ENCODE results near the gene BBOF1.

Gene BBOF1

DNA sequence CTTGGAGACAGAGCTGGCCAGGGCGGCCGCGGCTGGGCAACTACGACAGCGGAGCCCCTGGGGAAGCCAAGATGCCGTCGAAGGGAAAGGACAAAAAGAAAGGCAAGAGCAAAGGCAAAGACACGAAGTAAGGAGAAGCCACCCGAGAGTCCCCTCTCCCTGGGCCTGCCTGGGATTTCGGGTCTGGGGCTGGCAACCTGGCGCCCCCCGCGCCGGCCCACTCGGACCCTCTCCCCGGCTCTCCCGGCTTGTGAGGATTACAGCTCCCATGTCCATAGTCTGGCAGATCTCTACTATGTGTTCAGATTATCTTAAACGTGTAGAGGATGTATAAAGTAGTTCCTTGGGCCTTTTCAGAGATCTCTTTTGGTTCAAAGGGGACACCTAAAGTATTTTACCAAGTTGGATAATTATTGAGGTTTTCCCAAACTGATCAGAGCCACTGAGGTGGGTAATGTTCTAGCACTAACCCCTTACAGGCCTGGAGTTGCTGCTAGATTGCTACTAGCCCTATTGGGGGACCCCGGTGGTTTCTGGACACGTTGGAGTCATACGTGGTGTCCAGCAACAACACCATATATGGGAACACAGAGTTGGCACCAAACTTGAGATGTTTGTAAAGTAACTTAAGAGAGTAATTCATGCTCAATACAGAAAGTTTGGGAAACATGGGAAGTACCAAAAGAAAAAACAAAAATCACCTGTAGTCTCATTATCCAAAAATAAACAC is 424 bp downstream of the BBOF1 start:
- peak; percentile 39 for DNase-seq (ENCODE audit: low read depth)
- peak overlapping the region; percentile 81 for H3K4me3 ChIP-seq (ENCODE audit: low read depth, low read length)

- H3K4me3 ChIP-seq (ENCODE audit: low read depth, low read length) = no peak overlapping the region
- DNase-seq (ENCODE audit: low read depth) = no peak
Measured at GRCh38 chr14:74022346-74022745, 3.2 kb downstream of the BBOF1 start.

DNA sequence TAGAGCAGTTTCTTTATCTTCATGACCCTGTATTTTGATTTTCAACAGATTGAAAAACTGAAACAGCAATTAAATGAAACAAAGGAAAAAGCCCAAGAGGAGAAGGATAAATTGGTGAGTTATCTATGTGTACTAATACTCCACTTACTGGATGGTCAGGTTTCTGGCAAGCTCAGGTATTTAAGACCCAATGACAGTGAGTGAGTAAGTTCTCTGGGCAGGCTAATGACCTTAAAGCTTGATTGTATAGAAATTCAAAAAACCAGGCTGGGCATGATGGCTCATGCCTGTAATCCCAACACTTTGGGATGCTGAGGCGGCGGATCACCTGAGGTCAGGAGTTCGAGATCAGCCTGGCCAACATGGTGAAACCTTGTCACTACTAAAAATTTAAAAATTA is 10.0 kb downstream of the BBOF1 start:
- H3K4me3 ChIP-seq (ENCODE audit: low read depth, low read length) = no peak overlapping the region
- no peak for DNase-seq (ENCODE audit: low read depth)

DNA sequence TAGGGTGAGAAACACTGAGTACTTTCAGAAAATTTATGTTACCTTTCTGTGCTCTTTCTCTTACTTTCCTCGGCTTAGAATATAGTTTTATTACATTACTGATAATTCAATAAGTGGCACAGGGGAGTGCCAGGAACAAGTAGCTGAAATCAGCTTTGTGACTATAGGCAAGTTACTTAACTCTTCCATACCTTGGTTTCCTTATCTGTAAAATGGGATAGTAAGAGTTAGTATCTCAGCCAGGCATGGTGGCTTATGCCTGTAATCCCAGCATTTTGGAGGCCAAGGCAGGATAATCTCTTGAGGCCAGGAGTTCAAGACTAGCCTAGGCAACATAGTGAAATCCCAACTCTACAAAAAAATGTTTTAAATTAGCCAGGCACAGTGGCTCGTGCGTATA is 15.4 kb downstream of the BBOF1 start:
- no peak overlapping the region for H3K4me3 ChIP-seq (ENCODE audit: low read depth, low read length)
- DNase-seq (ENCODE audit: low read depth) = no peak

DNA sequence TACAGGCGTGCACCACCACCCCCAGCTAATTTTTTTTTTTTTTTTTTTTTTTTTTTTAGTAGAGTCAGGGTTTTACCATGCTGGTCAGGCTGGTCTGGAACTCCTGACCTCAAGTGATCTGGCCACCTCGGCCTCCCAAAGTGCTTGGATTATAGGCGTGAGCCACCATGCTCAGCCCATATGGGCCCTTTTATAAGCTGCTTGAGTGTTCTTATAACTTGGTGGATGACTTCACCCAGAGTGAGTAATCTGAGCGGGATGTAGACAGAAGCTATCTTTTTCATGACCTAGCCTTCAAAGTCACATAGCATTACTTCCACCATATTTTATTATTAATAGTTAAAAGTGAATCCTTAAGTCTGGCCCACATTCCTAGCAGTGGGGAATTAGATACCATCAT is 16.4 kb downstream of the BBOF1 start:
- no peak overlapping the region for H3K4me3 ChIP-seq (ENCODE audit: low read depth, low read length)
- DNase-seq (ENCODE audit: low read depth) = peak; percentile 4

- no peak for DNase-seq (ENCODE audit: low read depth)
- no peak overlapping the region for H3K4me3 ChIP-seq (ENCODE audit: low read depth, low read length)
Measured at GRCh38 chr14:74038020-74038859, 19.1 kb downstream of the BBOF1 start.

GRCh38 chr14:74042296-74042695 is 23.1 kb downstream of the BBOF1 start:
- H3K4me3 ChIP-seq (ENCODE audit: low read depth, low read length) = no peak overlapping the region
- DNase-seq (ENCODE audit: low read depth) = no peak

- H3K4me3 ChIP-seq (ENCODE audit: low read depth, low read length) = no peak overlapping the region
- DNase-seq (ENCODE audit: low read depth) = no peak
Measured at GRCh38 chr14:74045522-74045921, 26.4 kb downstream of the BBOF1 start.

DNA sequence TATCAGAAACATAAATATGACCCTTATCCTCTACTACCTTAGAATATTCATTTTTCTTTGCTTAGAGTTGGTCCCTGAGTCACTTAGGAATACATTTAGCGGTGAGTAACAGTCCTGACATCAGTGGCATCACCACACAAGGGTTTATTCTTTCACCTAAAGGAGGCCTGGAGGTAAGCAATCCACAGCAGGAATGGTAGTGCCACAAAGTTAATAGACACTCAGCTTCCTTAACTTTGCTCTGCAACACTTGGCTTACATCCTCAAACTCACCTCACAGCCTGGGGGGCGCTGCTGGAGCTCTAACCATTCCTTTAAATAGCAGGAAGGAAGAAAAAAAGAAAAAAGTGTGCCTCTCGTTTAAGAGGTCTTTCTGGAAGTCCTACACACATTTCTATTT is 29.1 kb downstream of the BBOF1 start:
- H3K4me3 ChIP-seq (ENCODE audit: low read depth, low read length) = no peak overlapping the region
- no peak for DNase-seq (ENCODE audit: low read depth)

GRCh38 chr14:74049876-74050495 is 30.8 kb downstream of the BBOF1 start:
- no peak for DNase-seq (ENCODE audit: low read depth)
- H3K4me3 ChIP-seq (ENCODE audit: low read depth, low read length) = no peak overlapping the region

DNA sequence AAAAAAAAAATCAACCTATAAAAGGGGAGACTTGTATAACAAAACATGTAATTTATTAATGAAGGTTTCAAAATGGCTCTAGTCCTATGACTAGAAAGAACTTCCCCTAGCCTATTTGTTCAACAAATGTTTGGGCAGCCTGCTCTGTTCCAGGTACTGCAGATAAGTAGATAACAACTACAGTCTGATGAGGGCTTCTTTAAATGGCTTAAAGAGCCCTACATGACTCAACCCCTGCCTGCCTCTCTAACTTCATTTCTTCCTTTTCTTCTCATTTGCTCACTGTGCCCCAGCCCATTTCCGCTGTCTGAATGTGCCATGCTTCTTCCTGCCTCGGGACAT is 43.6 kb downstream of the BBOF1 start:
- no peak overlapping the region for H3K4me3 ChIP-seq (ENCODE audit: low read depth, low read length)
- DNase-seq (ENCODE audit: low read depth) = no peak

- H3K4me3 ChIP-seq (ENCODE audit: low read depth, low read length) = no peak overlapping the region
- DNase-seq (ENCODE audit: low read depth) = no peak
Measured at GRCh38 chr14:74064426-74064825, 45.3 kb downstream of the BBOF1 start.

DNA sequence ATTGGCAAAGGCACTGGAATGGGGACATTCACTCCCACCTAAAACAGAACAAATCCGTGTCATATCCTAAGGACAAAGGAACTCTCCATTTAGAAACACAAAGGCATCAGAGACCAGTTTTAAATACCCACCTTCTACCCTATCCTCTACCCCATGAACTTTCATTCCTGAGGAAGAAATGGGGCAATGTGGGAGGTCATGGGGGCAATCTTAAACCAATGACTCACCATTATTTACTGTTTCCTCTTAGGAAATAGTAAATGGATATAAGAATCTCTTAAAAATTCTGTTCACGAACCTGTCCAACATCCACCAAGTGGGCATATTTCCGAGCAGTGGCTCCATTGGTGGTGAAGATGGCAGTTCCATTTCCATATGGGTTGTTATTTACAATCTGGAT is 45.7 kb downstream of the BBOF1 start:
- DNase-seq (ENCODE audit: low read depth) = no peak

GRCh38 chr14:74065746-74066575 is 46.8 kb downstream of the BBOF1 start:
- no peak overlapping the region for H3K4me3 ChIP-seq (ENCODE audit: low read depth, low read length)
- no peak for DNase-seq (ENCODE audit: low read depth)

More for the DNA sequence above, 45.7 kb downstream of the BBOF1 start:
- no peak overlapping the region for H3K4me3 ChIP-seq (ENCODE audit: low read depth, low read length)

DNA sequence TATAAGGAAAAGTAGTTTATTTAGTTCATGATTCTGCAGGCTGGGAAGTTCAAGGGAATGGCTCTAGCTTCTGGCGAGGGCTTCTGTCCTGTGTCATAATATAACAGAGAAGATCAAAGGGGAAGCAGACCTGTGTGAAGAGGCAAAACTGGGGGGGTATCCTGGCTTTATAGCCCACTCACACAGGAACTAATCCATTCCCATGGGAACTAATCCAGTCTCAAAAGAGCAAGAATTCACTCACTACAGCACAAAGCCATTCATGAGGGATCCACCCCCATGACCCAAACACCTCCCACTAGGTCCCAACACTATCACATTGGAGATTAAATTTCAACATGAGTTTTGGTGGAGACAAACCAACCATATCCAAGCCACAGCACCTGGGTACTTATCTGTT is 58.3 kb downstream of the BBOF1 start:
- no peak overlapping the region for H3K4me3 ChIP-seq (ENCODE audit: low read depth, low read length)
- DNase-seq (ENCODE audit: low read depth) = no peak

GRCh38 chr14:74080820-74081460 is 61.8 kb downstream of the BBOF1 start:
- no peak overlapping the region for H3K4me3 ChIP-seq (ENCODE audit: low read depth, low read length)
- no peak for DNase-seq (ENCODE audit: low read depth)

DNA sequence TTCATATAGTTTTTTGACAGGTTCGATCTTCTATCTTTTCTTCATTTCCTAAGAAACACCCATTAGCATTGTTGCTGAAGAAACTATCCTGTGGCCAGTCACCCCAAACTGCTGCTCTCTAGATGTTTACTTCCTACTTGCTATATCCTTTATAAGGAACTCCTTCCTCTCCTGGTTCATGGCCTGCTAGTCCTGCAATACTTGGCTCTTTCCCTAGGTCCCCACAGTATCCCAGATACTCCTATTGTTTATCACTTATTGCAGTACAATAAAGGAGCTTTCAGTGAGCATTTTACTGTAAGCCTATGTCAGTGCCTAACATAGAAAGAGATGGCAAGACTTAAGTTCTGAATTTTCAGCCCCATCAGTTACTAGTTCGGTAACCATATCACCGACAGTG is 62.3 kb downstream of the BBOF1 start:
- DNase-seq (ENCODE audit: low read depth) = no peak
- no peak overlapping the region for H3K4me3 ChIP-seq (ENCODE audit: low read depth, low read length)

DNA sequence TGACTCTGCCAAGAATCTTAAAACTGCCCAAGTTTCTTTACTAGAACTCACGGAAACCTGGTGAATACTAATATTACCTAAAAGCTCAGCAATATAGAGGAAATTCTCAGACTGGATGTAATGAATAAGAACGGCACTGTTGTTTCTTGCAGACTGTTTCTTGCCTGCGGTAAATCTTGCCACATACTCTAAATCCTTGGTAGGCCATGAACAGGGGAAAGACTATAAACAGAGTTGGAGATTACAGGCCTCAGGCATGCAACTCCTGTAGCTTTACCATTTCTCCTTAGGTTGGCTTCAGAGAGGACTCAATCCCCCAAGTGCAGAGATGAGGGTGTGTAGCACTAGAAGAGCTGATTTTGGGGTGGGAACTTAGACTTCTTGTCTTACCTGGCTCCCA is 64.0 kb downstream of the BBOF1 start:
- peak overlapping the region; percentile 79 for H3K4me3 ChIP-seq (ENCODE audit: low read depth, low read length)
- no peak for DNase-seq (ENCODE audit: low read depth)

DNA sequence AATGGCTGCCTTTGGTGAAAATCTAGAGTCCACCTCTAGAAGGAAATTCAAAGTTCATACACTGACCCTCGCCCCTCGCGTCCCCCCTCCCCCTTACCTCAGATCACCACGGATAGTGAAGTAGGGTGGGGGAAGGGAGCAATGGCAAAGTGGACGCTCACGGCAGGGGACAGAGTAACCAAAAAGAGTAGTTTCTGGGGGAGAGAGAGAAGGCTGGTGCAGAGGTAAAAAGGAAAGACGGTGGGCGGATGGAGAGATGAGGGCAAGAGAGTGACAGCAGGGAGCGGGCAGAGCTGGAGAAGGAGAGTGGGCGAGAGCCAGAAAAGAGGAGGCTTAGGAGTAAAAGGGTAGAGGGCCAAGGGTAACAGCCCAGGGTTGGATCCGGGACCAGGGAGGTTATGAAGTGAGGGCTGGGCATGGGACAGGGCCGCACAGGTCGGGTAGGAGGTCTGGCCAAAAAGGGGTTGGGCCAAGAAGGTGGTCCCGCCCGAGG is 64.7 kb downstream of the BBOF1 start:
- no peak for DNase-seq (ENCODE audit: low read depth)
- H3K4me3 ChIP-seq (ENCODE audit: low read depth, low read length) = peak overlapping the region; percentile 79
